H9 (cell line): Measurements from ENCODE around the gene SCAF4. TPM values are rescaled to one million over a fixed set of nuclear protein-coding genes. Genes with fewer than 3 reads are reported as not detected.

Experiments
- DNase-seq: peaks from one replicate; pipeline ENCODE4 v3.0.0-alpha.2; 2017
- H2AFZ ChIP-seq: one replicate; pipeline ENCODE4 v1.6.1; 2013; ENCODE audit warnings: mild to moderate bottlenecking, low read length, control low read depth, moderate library complexity
- H2AK5ac ChIP-seq: 2 replicates; pipeline ENCODE4 v1.6.1; 2013; ENCODE audit warnings: low read length, control low read depth, mixed read lengths; ENCODE audit not compliant: insufficient read length
- H2BK120ac ChIP-seq: one replicate; pipeline ENCODE4 v1.6.1; 2013; ENCODE audit warnings: low read depth, mild to moderate bottlenecking, low read length, control low read depth, inconsistent platforms; ENCODE audit not compliant: poor library complexity, severe bottlenecking
- H2BK12ac ChIP-seq: 2 replicates; pipeline ENCODE4 v1.6.1; 2013; ENCODE audit warnings: low read length, control low read depth, mixed read lengths, low read depth; ENCODE audit not compliant: insufficient read length
- H2BK15ac ChIP-seq: 2 replicates; pipeline ENCODE4 v1.6.1; 2013; ENCODE audit warnings: low read depth, low read length, control low read depth
- H2BK20ac ChIP-seq: one replicate; pipeline ENCODE4 v1.6.1; 2013; ENCODE audit warnings: low read depth, mild to moderate bottlenecking, low read length, control low read depth, inconsistent platforms; ENCODE audit not compliant: poor library complexity, severe bottlenecking
- H2BK5ac ChIP-seq: 2 replicates; pipeline ENCODE4 v1.6.1; 2013; ENCODE audit warnings: low read length, control low read depth, mixed read lengths; ENCODE audit not compliant: insufficient read length
- H3K14ac ChIP-seq: 2 replicates; pipeline ENCODE4 v1.6.1; 2013; ENCODE audit warnings: low read length, control low read depth; ENCODE audit not compliant: insufficient read depth
- H3K18ac ChIP-seq: 2 replicates; pipeline ENCODE4 v1.6.1; 2013; ENCODE audit warnings: low read depth, mild to moderate bottlenecking, mixed read lengths, low read length, control low read depth; ENCODE audit not compliant: insufficient read length
- H3K23ac ChIP-seq: 2 replicates; pipeline ENCODE4 v1.6.1; 2013; ENCODE audit warnings: low read length, control low read depth, mixed read lengths, low read depth; ENCODE audit not compliant: insufficient read length
- H3K23me2 ChIP-seq: 2 replicates; pipeline ENCODE4 v1.6.1; 2013; ENCODE audit warnings: low read depth, mild to moderate bottlenecking, mixed read lengths, low read length, control low read depth; ENCODE audit not compliant: insufficient read length, poor library complexity, severe bottlenecking
- H3K27ac ChIP-seq: 2 replicates; pipeline ENCODE4 v1.5.1; 2013; ENCODE audit warnings: low read length, control low read depth, mixed read lengths, low read depth; ENCODE audit not compliant: insufficient read length
- H3K27me3 ChIP-seq: 2 replicates; pipeline ENCODE4 v1.6.1; 2013; ENCODE audit warnings: low read length, control low read depth, inconsistent platforms; ENCODE audit not compliant: insufficient read depth
- H3K4ac ChIP-seq: 2 replicates; pipeline ENCODE4 v1.6.1; 2013; ENCODE audit warnings: low read depth, mild to moderate bottlenecking, control low read depth, inconsistent platforms, low read length, moderate library complexity
- H3K4me1 ChIP-seq: 2 replicates; pipeline ENCODE4 v1.6.1; 2013; ENCODE audit warnings: low read length, control low read depth, inconsistent platforms; ENCODE audit not compliant: insufficient read depth
- H3K4me2 ChIP-seq: 2 replicates; pipeline ENCODE4 v1.6.1; 2013; ENCODE audit warnings: low read length, control low read depth, mixed read lengths; ENCODE audit not compliant: insufficient read length, insufficient read depth
- H3K56ac ChIP-seq: 2 replicates; pipeline ENCODE4 v1.6.1; 2013; ENCODE audit warnings: low read depth, mild to moderate bottlenecking, mixed read lengths, low read length, control low read depth; ENCODE audit not compliant: insufficient read length
- H3K79me1 ChIP-seq: 2 replicates; pipeline ENCODE4 v1.6.1; 2013; ENCODE audit warnings: low read depth, mild to moderate bottlenecking, moderate library complexity, low read length, control low read depth, inconsistent platforms; ENCODE audit not compliant: insufficient read depth, poor library complexity, severe bottlenecking
- H3K79me2 ChIP-seq: 2 replicates; pipeline ENCODE4 v1.6.1; 2013; ENCODE audit warnings: low read length, control low read depth, inconsistent platforms; ENCODE audit not compliant: insufficient read depth
- H3K9ac ChIP-seq: 2 replicates; pipeline ENCODE4 v1.6.1; 2013; ENCODE audit warnings: low read length, control low read depth, mixed read lengths; ENCODE audit not compliant: insufficient read length; ENCODE audit errors: extremely low read depth
- H3K9me3 ChIP-seq: one replicate; pipeline ENCODE4 v1.6.1; 2013; ENCODE audit warnings: low read depth, low read length, inconsistent platforms; ENCODE audit not compliant: control insufficient read depth
- H3T11ph ChIP-seq: one replicate; pipeline ENCODE4 v1.6.1; 2013; ENCODE audit warnings: mild to moderate bottlenecking, low read length, control low read depth, inconsistent platforms
- H4K20me1 ChIP-seq: one replicate; pipeline ENCODE4 v1.6.1; 2013; ENCODE audit not compliant: control insufficient read depth, insufficient read length, insufficient read depth
- H4K5ac ChIP-seq: 2 replicates; pipeline ENCODE4 v1.6.1; 2013; ENCODE audit warnings: low read depth, mild to moderate bottlenecking, mixed read lengths, low read length, control low read depth; ENCODE audit not compliant: insufficient read length
- H4K8ac ChIP-seq: replicated peaks from 2 replicates; pipeline ENCODE4 v1.6.1; 2013; ENCODE audit warnings: low read length, control low read depth, mixed read lengths, low read depth; ENCODE audit not compliant: insufficient read length
- H4K91ac ChIP-seq: 2 replicates; pipeline ENCODE4 v1.6.1; 2013; ENCODE audit warnings: low read depth, mild to moderate bottlenecking, moderate library complexity, mixed read lengths, low read length, control low read depth; ENCODE audit not compliant: insufficient read length
- H3K27ac Mint-ChIP-seq, 3 experiments: 2 replicates in 2 of 3; 3 replicates in 1 of 3; pipeline ENCODE4 v1.8.0; 2020 to 2021; ENCODE audit warnings: mixed read lengths in 3 of 3, mild to moderate bottlenecking in 1 of 3, moderate library complexity in 1 of 3
- H3K27me3 Mint-ChIP-seq: 2 replicates; pipeline ENCODE4 v1.8.0; 2021; ENCODE audit warnings: low read depth, mild to moderate bottlenecking, moderate library complexity, mixed read lengths
- H3K36me3 Mint-ChIP-seq, 3 experiments: 2 replicates in 2 of 3; 3 replicates in 1 of 3; pipeline ENCODE4 v1.8.0; 2020 to 2021; ENCODE audit warnings: low read depth in 3 of 3, mixed read lengths in 3 of 3; ENCODE audit not compliant: insufficient read depth in 1 of 3
- H3K4me1 Mint-ChIP-seq, 2 experiments: 2 replicates each; pipeline ENCODE4 v1.8.0; 2020; ENCODE audit warnings: mixed read lengths in 2 of 2
- H3K4me3 Mint-ChIP-seq, 2 experiments: 2 replicates in 1 of 2; 3 replicates in 1 of 2; pipeline ENCODE4 v1.8.0; 2020 to 2021; ENCODE audit warnings: mild to moderate bottlenecking in 2 of 2, mixed read lengths in 2 of 2, moderate library complexity in 1 of 2
- H3K9me3 Mint-ChIP-seq, 2 experiments: 2 replicates in 1 of 2; 3 replicates in 1 of 2; pipeline ENCODE4 v1.8.0; 2020; ENCODE audit warnings: mild to moderate bottlenecking in 2 of 2, mixed read lengths in 2 of 2, moderate library complexity in 1 of 2
- WGBS: extraction: QIAGEN DNeasy Blood & Tissue Kit; methylation state at CpG from one replicate; pipeline ENCODE4 v1.1.7; 2013; ENCODE audit warnings: missing lambda C conversion rate, low lambda C conversion rate, mixed read lengths; ENCODE audit not compliant: insufficient read length; ENCODE audit errors: extremely low coverage; 5-methylcytosine and 5-hydroxymethylcytosine counted together
- total RNA-seq: library from RNA; stranded (reverse); gene quantifications from 2 replicates; pipeline ENCODE4 v1.2.1, GENCODE V29; 2021
- TF ChIP-seq, protein P1 (sequence below): fragments of 200-600 bp; sonication (generic); conservative IDR thresholded peaks from 3 replicates; pipeline ENCODE4 v1.8.0; 2021; ENCODE audit warnings: antibody characterized with exemption, mild to moderate bottlenecking

The SCAF4 gene
- total RNA-seq, 1 experiment from 2014 or later = 76.8 TPM

DNA sequence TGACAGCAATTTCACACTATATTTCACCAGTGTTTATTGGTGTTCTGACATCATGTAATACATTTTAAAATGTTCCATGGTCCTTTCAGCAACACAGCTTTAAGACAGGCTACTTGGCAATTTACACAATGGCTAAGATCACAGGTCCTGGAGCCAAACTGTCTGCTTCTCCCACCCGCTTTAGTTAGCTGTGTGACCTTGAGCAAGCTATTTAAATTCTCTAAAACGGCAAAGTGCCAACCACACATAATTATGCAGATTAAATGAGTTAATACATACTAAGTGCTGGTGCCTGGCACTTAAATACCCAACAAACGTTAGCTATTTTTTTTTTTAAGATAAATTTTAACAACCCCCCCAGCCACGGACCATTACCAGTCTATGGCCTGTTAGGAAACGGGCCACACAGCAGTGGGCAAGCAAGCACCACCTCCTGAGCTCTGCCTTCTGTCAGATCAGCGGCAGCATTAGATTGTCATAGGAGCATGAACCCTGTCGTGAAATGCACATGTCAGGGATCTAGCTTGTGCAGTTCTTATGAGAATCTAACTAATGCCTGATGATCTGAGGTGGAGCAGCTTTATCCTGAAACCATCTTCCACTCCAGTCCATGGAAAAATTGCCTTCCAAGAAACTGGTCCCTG, 45.5 kb downstream of the SCAF4 start:
- Mint-ChIP-seq H3K4me3 (no peak overlapping the region), H3K36me3 (peaks cover 39 to 90% (median 89%) of the 10 kb centered on the region in 3 experiments; a peak in 6 of 7 replicates), H3K4me1 (no peaks in the 10 kb centered on the region), H3K27ac (no peak overlapping the region), H3K9me3 (no peaks in the 10 kb centered on the region), H3K27me3 (no peaks in the 10 kb centered on the region)
- Histone ChIP-seq H3T11ph (no peak overlapping the region), H2BK5ac (no peak overlapping the region), H2BK15ac (no peak overlapping the region), H3K4me1 (no peaks in the 10 kb centered on the region), H2BK20ac (no peak overlapping the region), H3K27ac (no peak overlapping the region), H3K4me2 (no peak overlapping the region), H2AFZ (no peak overlapping the region), H4K20me1 (no peaks in the 10 kb centered on the region), H3K9ac (no peak overlapping the region), H3K9me3 (no peaks in the 10 kb centered on the region), H3K56ac (no peak overlapping the region), H3K27me3 (no peaks in the 10 kb centered on the region), H2BK120ac (no peak overlapping the region), H3K23me2 (no peaks in the 10 kb centered on the region), H3K79me2 (no peaks in the 10 kb centered on the region), H2AK5ac (no peak overlapping the region), H4K8ac (no peak overlapping the region), H3K18ac (no peak overlapping the region), H3K23ac (no peak overlapping the region), H3K4ac (no peak overlapping the region), H2BK12ac (no peak overlapping the region), H3K79me1 (no peaks in the 10 kb centered on the region), H3K14ac (no peak overlapping the region), H4K91ac (no peak overlapping the region), H4K5ac (no peak overlapping the region)
- WGBS = no CpG with 5 or more reads among the region's 7 CpGs
- TF ChIP-seq, protein P1, sequence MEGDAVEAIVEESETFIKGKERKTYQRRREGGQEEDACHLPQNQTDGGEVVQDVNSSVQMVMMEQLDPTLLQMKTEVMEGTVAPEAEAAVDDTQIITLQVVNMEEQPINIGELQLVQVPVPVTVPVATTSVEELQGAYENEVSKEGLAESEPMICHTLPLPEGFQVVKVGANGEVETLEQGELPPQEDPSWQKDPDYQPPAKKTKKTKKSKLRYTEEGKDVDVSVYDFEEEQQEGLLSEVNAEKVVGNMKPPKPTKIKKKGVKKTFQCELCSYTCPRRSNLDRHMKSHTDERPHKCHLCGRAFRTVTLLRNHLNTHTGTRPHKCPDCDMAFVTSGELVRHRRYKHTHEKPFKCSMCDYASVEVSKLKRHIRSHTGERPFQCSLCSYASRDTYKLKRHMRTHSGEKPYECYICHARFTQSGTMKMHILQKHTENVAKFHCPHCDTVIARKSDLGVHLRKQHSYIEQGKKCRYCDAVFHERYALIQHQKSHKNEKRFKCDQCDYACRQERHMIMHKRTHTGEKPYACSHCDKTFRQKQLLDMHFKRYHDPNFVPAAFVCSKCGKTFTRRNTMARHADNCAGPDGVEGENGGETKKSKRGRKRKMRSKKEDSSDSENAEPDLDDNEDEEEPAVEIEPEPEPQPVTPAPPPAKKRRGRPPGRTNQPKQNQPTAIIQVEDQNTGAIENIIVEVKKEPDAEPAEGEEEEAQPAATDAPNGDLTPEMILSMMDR = no peak
- DNase-seq = no peak
